ENCODE data around the gene GSK3B.

The GSK3B gene

DNA sequence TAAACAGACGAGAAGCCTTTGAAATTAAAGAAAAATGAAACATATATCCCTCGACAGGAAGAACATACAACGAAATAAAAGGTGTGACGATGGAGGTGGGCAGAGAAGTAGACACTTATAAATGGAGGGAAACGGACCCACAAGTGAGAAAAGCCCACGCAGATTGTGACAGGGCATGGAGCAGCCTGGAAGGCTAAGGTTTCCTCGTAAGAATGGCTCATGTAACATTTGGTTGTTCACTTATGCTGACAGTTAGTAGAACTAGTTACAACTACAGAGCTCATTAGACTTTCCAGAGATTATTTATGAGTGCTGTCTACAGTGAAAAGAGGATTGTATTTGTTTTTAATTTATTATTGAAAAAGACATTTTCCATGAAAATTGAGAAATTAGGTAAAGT, 229.8 kb downstream of the GSK3B start:
- DNase-seq: no peak

DNA sequence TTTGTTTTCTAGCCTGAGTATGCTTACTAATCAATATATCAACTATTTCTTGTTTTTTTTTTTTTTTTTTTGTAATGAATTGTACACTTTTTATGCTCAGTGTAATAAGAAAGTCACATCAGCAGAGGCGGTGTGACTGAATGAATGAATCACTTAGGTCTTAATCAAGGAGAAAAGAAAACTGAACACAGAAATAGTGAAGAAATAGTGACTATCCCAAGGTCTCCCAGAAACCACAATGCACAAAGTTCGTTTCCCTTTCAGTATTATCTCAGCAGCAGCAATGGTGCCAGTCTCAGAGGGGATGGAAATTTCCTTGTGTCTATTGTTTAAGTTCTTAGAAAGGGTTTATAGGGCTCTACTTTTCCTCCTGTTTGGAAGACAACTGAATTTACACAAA, 231.6 kb downstream of the GSK3B start:
- no peak for DNase-seq

DNA sequence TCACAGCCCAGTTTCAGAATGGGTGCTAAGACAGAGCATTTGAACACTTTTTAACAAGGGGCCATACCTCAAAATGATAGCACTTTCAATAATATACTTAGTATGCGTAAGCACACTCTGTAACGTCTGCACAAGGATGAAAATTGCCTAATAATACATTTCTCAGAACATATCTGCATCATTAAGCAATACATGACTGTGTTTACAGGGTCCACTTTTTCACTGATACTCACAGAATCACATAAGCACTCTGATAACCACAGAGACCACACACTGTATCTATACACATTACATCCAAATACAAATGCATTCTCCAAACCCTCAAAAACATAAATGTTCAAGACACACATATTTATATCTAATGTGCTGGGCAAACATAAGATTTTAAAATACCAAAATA, 232.6 kb downstream of the GSK3B start:
- no peak for DNase-seq

DNA sequence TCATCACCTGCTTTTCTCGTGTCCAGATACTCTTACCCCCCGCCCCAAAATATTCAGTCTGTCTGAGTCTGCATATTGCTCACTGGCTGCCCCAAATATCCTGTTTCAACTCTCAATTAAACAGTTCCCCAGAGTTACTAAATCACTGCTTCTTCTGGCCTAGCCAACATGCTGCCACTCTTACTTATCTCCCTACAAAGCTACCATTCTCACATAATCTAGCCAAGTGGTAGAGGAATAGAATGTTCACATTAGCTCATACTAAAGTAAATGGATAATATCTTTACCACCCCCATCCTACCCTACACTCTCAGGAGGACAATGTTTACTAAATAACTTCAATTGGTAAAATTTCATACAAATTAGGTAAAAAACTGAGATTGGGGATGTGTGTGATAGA, 234.5 kb downstream of the GSK3B start:
- DNase-seq: no peak

DNA sequence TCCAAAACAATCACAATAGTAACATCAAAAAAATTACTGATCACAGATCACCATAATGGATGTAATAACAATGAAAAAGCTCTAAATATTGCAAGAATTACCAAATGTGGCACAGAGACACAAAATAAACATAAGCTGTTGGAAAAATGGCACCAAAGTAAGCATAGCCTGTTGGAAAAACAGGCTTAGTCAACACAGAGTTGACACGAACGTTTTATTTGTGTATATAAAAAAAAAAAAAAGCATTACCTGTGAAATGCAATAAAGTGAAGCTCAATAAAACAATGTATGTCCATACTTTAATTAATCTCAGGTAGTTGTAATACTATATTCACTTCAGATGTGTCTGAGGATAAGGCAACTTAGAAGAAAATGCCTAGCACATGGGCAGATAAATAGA, 235.3 kb downstream of the GSK3B start:
- no peak for DNase-seq

DNA sequence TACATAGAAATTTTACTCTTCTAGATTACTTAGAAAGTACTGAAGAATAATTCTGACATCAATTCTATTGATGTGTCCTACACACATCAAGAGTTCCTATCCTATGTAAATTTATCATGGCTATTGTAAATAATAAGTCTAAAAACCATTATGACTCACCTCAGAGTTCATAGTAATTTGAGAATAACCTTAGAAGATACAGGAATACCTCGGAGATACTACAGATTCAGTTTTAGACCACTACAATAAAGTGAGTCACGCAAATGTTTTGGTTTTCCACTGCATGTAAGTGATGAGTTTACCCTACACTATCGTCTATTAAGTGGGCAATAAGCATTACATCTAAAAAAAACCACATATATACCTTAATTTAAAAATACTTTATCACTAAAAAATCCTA, 237.6 kb downstream of the GSK3B start:
- no peak for DNase-seq

DNA sequence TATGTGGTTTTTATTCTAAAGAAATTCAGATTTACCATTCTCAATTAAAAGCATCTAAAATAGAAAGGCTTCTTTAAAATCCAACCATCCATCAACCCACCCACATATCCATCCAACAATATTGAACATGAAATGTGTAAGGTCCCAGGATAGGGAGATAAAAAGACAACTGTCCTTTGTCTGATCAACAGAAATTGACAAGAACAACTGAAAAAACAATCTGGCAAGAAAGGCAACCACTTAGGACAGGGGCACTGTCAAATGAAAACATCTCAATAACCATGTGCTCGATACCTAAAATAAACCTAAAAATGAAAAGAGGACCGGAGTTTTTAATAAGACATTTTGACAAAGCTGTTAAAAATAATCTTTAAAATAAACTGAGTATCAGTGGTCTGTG, 245.1 kb downstream of the GSK3B start:
- no peak for DNase-seq

DNA sequence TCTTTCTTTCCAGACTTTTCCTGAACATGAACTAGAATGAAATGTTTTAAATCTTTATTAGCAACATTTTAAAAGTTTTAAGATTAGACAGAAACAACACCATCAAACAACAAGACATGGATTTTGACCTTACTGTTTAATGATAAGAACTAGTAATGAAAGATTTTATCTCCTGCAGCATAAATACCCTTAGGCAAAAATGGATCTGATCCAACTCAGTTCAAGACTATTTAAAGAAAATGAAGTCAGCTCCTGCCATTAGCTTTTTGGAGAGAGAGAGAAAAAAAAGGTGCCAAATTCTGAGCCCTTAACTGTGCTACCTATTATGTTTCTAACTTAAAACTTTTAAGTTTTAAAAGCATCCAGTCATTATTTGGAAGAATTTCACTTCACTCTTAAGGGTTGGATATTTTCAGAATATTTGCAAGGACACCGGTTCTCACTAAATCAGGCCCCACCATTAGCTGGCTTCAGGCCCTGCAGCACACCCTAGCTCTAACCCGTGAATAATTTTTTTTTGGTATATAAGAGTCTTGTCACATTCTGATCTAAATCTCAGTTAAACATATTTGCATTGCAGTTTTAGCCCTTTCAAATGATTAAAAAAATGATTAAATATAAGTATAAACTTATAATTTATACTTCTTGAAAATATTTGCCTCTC, 252.3 kb downstream of the GSK3B start:
- DNase-seq: no peak

DNA sequence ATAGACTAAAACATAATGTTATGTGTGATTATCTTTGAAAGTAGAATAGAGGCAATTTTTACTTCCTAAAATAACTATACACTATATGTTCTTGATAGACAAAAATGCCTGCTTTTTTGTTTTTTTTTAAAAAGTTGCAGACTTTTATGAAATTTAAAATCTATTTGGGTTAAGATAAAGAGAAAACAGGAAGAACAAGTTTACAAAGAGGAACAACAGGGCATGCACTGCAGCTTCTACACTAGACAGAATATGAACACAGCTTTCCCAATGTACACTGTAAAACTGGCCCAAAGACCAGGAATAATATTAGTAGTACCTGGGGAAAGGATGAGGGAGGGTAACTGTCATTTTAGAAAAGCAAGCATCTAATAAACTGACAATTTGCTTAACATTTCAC, 258.7 kb downstream of the GSK3B start:
- DNase-seq: no peak

DNA sequence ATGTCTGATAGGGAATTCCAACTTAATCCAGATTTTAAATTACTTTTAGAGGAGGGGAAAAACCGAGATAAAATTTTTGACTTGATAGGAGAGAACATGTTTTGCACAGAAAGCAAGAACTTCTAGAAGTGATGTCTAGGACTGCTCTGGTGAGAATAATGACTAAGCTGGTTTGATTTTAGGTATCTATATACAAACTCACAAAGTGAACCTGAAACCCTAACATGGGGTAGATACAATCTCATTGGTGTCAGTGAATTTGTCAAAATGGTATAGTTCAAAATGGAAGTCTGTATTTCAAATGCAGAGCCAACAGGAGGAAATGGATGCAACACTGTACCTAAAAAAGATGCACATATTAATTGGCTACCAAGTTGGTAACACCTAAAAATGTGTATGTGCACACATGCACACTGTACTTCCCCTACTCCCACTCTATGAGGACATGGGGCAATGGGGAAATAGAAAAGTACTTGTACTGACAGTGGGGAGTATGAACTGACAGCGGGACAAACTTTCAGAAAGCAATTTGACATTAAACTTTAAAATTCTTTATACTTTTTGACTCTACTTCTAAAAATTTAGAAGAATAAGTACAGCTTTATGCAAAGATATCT, 259.4 kb downstream of the GSK3B start:
- no peak for DNase-seq

DNA sequence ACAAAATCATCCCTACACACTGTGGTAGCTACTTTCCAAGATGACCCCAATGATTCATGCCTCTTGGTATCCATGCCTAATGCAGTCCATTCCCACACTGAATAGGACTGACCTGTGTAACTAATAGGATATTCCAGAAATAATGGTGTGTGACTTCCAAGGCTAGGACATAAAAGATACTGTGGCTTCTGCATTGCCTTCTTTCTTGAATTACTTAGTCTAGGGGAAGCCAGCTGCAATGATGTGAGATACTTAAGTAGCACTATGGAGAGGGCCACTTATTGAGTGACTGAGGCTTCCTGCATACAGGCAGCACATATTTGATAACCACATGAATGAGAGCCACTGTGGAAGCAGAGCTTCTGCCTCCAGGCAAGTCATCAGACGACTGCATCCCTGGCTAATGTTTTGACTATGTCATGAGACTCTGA, 262.3 kb downstream of the GSK3B start:
- DNase-seq: no peak

DNA sequence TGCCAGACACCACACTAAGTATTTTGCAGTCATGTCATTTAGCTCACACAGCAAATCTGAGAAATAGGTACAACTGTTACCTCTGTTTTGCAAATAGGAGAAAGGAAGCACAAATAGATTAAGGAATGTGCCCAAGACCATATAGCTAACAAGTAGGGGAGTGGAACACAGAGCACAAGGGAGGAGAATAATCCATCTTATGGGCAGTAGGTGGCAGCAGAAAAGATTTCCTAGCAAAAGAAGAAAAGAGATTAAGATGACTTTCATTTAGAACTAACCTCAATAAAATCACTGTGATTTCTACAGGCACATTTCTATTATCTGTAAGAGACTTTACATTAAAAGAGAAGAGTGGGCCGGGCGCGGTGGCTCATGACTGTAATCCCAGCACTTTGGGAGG, 263.2 kb downstream of the GSK3B start:
- DNase-seq: no peak

DNA sequence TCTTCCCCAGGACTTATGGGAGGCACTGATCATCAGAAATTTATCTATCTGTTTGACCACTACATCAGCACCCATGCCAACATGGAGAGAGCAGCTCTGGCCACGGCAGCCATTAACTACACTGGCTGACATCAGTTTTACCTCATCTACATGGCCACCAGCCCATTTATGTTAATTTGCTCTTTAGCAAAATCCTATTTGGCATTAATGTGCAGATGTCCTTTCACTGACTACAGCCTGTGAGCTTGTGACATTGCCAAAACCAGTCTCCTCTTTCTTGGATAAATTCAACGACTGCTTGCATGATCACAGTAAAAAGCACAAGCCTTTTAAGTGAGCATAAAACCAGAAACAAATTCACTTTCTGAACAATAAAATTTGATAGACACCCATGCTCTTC, 264.8 kb downstream of the GSK3B start:
- DNase-seq: no peak

DNA sequence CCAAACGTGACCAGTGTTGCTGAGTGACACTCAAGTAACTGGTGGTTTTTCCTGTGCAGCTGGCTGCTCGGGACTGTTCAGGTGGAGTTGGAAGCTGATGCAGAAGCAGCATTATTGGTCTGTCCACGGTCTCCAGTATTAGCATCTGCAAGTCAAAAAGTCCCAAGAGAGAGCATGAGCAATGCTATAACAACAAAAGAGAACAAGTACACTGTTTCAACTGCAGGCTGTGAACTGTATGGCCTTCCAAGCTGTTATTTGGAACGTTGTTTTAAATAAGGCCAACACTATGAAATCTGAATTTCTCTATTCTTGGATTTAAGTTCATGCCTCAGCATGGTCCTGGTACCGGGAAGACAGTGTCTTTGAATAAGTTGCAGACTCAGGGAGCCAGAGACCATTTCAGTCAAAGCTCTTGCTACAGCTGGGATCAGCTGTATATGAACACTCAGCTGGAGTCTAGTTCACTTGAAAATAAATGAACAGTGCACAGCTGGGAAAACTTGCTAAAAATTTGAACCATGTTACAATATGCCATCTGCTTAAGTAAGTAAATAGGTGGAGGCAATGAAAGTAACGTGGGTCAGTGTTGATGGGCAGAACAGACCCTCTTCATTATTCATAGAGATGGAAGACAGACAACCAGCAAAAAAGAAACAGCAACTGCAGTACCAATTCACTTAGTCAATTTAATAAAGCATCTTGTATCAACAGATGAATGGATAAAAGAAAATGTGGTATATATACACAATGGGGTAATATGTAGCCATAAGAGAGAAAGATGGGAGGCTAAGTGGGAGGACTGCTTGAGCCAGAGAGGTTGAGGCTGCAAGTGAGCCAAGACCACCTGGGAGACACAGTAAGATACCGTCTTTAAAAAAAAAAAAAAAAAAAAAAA, 267.3 kb downstream of the GSK3B start:
- no peak for DNase-seq

DNA sequence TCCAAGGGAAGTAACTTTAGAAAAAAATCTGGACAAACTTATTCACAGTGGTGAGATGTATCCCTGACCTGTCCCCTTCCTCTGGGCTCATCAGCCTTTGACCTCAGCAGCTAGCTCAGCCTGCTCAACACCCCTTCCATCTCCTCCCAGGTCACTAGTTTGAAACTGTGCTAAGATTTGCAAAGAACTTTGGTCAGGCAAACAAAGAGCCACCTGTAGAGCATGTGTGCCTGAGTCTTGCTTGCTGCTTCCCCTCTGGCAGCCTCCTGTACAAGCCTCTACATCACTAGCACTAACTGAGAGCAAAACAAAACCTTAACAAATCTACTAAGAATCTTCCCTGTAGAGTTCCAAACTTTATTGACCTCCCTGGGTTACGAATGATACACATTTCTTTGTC, 268.4 kb downstream of the GSK3B start:
- DNase-seq: no peak

DNA sequence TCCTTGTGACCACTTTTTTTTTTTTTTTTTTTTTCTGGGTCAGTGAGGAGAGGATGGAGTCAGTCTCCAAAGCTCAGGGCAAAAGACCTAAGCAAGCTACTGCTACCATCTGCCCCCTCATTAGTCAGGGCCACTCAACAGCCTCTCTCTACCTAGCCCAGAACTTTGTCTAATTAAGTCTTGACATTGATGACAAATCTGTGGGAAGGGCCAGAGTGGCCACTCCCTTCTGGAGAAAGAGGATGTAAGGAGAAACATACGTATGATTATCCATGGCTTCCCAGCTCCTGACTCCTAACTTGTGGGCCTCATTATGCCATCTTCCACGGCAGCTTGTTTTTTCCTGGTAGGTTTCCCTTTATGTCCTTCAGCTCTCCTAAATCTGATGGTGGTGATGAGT, 274.4 kb downstream of the GSK3B start:
- DNase-seq: no peak

DNA sequence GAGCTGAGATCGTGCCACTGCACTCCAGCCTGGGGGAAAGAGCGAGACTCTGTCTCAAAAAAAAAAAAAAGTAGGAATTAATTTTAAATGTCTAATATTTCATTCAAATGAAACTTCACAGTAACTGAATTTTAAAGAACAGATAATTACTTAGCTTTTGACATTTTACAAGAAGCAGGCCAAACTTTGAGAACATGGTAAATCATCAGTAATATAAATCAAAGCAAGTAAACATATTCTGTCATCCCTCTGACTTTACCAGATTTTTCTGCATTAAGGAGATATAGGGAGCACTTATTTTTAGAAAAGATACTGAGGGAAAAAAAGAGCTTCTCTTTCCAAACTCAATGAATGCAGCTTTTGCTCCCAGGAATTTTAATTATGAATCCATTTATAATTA, 275.3 kb downstream of the GSK3B start:
- no peak for DNase-seq

DNA sequence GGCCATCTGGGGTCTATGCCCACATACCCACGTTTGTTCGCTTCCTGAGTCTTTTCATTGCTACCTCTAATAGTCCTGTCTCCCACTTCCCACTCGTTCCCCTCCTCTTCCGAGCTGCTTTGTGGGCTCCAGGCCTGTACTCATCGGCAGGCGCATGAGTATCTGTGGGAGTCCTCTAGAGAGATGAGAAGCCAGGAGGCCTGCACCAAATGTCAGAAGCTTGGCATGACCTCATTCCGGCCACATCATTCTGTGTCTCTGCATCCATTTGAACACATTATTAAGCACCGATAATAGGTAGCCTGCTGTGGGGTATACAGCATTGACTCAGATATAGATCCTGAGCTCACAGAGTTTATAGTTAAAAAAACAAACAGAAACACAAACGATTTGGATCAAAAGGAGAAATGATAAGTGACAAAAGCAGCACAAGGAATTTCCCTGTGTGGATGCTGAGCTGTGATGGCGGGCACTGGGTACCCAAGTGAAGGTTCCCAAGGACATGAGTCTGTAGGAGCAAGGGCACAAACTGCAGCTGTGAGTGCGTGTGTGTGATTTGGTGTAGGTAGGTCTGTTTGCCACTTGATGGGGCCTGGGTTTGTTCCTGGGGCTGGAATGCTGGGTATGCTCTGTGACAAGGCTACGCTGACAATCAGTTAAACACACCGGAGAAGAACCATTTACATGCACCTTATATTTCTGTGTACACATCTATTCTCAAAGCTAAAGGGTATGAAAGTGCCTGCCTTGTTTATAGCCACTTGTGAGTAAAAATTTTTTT, 276.5 kb downstream of the GSK3B start:
- DNase-seq: no peak

DNA sequence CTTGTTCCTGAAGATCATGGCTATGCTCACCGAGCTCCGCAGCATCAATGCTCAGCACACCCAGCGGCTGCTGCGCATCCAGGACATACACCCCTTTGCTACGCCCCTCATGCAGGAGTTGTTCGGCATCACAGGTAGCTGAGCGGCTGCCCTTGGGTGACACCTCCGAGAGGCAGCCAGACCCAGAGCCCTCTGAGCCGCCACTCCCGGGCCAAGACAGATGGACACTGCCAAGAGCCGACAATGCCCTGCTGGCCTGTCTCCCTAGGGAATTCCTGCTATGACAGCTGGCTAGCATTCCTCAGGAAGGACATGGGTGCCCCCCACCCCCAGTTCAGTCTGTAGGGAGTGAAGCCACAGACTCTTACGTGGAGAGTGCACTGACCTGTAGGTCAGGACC, 277.2 kb downstream of the GSK3B start:
- DNase-seq: no peak

DNA sequence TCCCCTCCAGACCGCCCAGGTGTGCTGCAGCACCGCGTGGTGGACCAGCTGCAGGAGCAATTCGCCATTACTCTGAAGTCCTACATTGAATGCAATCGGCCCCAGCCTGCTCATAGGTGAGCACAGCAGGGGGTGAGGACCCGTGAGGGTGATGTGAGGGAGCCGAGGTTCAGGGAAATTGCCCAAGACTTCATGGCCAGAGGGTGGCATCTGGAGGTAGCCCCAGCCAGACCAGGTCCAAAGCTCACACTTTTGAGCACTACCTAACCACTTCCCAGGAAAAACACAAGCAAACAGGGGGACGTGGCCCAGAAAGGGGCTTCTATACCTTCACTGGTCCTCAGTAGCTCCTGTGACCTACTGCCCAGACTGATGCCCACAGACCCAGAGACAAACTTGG, 278.5 kb downstream of the GSK3B start:
- DNase-seq: no peak

DNA sequence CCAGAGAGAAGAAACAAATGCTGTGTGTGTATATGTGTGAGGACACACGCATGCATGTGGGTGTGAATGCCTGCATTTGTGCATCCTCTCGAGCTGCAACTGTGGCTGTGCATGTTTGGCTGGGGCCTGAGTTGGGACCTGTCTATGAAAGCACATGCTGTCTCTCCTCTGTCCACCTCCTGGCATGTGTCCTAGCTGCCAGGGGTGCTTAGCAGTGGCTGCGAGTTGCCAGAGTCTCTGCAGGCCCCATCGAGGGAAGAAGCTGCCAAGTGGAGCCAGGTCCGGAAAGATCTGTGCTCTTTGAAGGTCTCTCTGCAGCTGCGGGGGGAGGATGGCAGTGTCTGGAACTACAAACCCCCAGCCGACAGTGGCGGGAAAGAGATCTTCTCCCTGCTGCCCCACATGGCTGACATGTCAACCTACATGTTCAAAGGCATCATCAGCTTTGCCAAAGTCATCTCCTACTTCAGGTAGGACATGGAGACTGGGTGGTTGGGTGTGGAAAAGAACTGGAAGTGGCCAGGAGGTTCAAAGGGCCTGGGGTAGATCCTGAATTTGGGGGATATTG, 281.7 kb downstream of the GSK3B start:
- DNase-seq: no peak

DNA sequence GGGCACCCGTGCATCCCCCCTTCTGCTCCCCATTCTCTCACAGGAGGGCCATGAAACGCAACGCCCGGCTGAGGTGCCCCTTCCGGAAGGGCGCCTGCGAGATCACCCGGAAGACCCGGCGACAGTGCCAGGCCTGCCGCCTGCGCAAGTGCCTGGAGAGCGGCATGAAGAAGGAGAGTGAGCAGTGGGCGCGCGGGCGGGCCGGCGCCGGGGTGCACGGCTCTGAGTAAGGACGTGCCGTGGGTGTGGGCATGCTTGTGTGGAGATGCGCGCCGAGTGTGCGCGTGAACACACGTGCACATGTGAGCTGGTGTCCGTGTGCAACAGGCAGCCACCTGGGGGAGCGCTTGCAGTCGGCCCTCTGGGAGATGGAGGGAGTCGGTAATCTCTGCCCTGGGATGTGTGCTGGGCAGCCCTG, 284.2 kb downstream of the GSK3B start:
- peak; percentile 57 for DNase-seq
